Choroid plexus epithelial cell (primary cell): Measurements from ENCODE around the gene MAP3K21.

Experiments
- DNase-seq: peaks from one replicate; pipeline ENCODE4 v3.0.0-alpha.2; 2010; ENCODE audit warnings: low read depth
- H3K4me3 ChIP-seq: 2 replicates; pipeline ENCODE4 v1.5.1; 2011; ENCODE audit warnings: low read depth, mild to moderate bottlenecking, control low read depth, low read length, moderate library complexity
- CTCF ChIP-seq: conservative IDR thresholded peaks from 2 replicates; pipeline ENCODE4 v1.5.1; 2011; ENCODE audit warnings: low read depth, mild to moderate bottlenecking, control low read depth, inconsistent platforms, low read length, moderate library complexity

Gene MAP3K21

DNA sequence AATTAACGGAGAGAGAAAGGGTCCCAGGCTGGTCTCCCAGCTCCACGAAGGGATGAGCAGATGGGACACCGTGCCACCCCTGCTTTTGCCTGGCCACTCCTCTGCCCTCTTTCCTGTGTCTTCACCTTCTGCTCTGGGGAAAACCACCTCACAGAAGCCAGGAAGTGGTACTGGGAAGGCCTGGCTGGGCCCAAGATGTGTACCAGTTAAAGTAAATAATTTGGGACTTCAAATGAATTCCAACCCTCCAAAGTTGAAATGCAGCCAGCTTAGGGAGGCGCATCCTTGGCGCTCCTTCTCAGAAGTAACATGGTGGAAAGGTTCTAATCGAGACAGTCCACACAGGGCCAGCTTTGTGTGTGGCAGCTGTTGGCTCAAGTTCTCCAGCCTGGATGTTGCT is 45.7 kb downstream of the MAP3K21 start:
- H3K4me3 ChIP-seq, result no peak overlapping the region
- DNase-seq, result no peak
- TF ChIP-seq CTCF, result no peak

DNA sequence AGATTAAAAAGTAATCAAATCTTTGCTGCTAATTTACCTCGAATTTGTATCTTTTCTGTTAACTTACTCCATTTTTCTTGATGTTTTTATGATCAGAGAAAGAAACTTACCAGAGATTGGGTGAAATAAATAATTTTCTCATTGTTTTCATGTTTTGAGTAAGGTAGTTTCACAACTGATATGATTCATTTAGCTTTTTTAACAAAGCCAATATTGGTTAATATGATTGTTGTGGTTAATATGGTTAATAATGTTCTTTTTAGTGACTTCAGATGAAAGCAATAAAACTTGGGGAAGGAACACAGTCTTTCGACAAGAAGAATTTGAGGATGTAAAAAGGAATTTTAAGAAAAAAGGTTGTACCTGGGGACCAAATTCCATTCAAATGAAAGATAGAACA is 48.1 kb downstream of the MAP3K21 start:
- no peak for TF ChIP-seq CTCF
- H3K4me3 ChIP-seq, result no peak overlapping the region
- DNase-seq, result no peak

- no peak for TF ChIP-seq CTCF
- no peak for DNase-seq
- H3K4me3 ChIP-seq, result no peak overlapping the region
Observed at GRCh38 chr1:233376382-233377110, 49.0 kb downstream of the MAP3K21 start.

- no peak for TF ChIP-seq CTCF
- H3K4me3 ChIP-seq, result no peak overlapping the region
- no peak for DNase-seq
Observed at GRCh38 chr1:233379869-233380438, 52.4 kb downstream of the MAP3K21 start.

DNA sequence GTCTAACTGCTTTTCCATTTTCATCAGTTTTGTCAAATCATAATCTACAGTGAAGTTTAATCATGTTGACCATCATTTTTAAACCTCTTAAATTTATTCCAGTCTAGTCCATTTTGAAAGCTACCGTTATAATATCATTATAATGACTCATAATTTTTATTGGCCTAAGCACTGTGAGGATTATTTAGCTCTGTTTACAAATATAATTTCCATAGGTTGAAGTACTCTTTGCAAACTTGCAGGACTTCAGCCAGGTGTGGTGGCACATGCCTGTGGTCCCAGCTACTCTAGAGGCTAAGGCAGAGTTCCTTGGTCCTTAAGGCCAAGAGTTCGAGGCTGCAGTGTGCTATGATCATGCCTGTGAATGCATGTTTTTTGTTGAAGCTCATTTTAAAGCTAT is 54.3 kb downstream of the MAP3K21 start:
- no peak for DNase-seq
- TF ChIP-seq CTCF, result no peak
- H3K4me3 ChIP-seq, result no peak overlapping the region

DNA sequence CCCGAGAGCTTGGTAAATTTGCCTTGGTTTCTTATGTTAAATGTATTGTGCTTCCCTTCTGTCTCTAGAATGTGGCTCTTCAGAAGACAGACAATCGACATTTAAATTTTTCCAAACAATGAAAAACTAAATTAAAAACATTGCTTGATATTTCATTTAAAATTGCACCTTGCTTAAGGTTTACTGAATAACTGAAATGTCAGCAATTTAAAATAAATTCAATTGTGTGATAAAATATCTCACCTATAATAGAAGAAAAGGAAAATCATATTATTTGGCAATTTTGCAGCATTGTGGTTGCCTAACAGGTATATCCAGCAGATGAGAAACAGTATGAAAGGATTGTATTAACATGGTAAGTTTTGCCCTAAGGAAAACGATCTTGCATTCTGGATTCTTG is 56.5 kb downstream of the MAP3K21 start:
- H3K4me3 ChIP-seq, result no peak overlapping the region
- no peak for DNase-seq
- no peak for TF ChIP-seq CTCF

- H3K4me3 ChIP-seq, result no peak overlapping the region
- no peak for DNase-seq
- TF ChIP-seq CTCF, result no peak
Observed at GRCh38 chr1:233386336-233386735, 58.8 kb downstream of the MAP3K21 start.
